Measurements from ENCODE around the gene MBNL1.
A peak's percentile ranks its signal among the peaks of the same experiment; 100 is the strongest.

MBNL1 gene

DNA sequence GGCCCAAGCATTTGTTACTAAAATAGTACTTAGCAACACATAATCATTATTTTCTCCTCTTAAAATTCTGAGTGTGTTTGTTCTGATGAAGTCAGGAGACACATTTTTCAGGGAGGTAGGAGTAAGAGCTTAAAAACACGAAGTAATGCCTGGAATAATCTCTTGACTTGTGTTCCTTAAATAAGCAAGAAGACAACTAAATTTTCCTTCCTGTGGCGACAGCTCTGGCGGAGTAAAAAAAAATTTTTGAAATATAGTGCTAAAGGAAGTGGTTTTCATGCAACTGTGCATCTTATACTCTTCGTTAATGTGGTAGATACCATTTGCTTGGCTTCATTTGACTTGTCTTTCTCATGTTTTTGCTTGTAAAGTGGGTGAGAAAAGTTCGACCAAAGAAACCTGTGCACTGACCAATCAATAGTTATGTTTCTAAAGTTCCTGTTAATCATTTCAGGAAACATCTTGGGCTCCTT lies 11.1 kb upstream of the MBNL1 start:
- H3K27me3 ChIP-seq: no peaks in the 10 kb centered on the region
- peak overlapping the region in 6 of 10 experiments; percentile 1 to 31 (median 12); a peak in 10 of 20 replicates for H3K4me3 ChIP-seq
- peaks cover 55 to 76% (median 68%) of the 10 kb centered on the region in 10 experiments for H3K4me1 ChIP-seq
- TF ChIP-seq Cebpa-rat (IDR thresholded peaks at IDR 0.05): no peak
- no peaks in the 10 kb centered on the region for H4K20me1 ChIP-seq
- peak overlapping the region; percentile 58 to 84 (median 75); a peak in 21 of 22 replicates for H3K4me2 ChIP-seq
- H3K9ac ChIP-seq: peak overlapping the region; percentile 28 to 69 (median 58); a peak in 21 of 22 replicates
- peaks cover 0 to 26% (median 10%) of the 10 kb centered on the region in 11 experiments; a peak in 14 of 22 replicates for H3K9me3 ChIP-seq (replicated peaks in 1 of 11)
- H3K36me3 ChIP-seq: no peaks in the 10 kb centered on the region
- H3K27ac ChIP-seq: peak overlapping the region; percentile 60 to 86 (median 80)

DNA sequence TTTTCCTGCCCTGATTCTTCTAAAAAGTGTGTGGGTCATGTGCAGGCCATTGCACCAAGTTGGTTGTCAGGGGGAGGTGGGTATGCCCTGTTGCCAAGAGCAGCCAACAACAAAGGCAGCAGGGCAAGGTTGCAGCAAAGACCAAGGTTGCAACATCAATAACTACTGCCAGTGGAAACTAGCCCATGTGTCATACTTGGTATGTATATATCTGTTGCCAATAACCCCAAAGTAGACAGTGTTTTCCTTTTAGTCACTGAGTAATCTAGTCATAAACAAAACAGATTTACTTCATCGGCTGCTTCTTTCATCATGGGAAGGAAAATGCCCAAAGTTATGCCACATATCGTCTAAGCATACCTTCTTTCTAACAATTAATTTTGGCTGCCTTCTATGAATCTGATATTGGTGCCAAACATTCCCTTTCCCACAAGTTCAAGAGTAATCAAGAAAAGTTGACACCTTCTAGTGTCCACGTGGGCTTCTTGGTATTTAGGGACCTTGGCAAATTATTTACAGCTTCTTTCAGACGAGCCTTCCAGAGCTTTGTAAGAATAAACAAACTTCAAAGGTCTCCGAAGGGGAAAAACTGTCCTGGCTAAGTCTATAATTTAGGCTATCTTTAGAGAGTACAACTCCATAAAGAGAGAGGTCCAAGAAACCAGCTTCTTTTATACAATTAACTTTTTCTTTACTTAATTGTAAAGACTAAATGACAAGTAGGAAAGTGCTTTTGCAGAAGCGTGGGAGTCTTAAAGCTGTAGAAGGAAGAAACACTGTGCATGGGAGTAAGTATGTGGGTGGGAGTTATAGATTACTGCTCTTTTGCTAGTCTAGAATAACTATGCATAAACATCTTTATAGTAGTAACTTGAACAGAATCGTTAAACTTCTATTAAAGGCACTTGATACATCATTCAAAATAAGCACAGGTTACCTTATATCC lies 10.0 kb upstream of the MBNL1 start:
- no peaks in the 10 kb centered on the region for H3K27me3 ChIP-seq
- no peaks in the 10 kb centered on the region for H3K36me3 ChIP-seq
- H3K4me3 ChIP-seq: peak overlapping the region in 2 of 10 experiments; percentile 8 to 21; a peak in 2 of 20 replicates
- H3K4me1 ChIP-seq: peaks cover 45 to 65% (median 58%) of the 10 kb centered on the region in 10 experiments
- H3K4me2 ChIP-seq: peak overlapping the region; percentile 72 to 84 (median 76)
- H3K27ac ChIP-seq: peak overlapping the region; percentile 60 to 86 (median 80); a peak in 21 of 22 replicates
- TF ChIP-seq Cebpa-rat (IDR thresholded peaks at IDR 0.05): peak; percentile 44 to 95 (median 91); a peak in 21 of 22 replicates
- peaks cover 0 to 20% (median 2%) of the 10 kb centered on the region in 11 experiments; a peak in 9 of 22 replicates for H3K9me3 ChIP-seq (replicated peaks in 1 of 11)
- H4K20me1 ChIP-seq: no peaks in the 10 kb centered on the region
- H3K9ac ChIP-seq: peak overlapping the region in 7 of 11 experiments; percentile 16 to 52 (median 29); a peak in 7 of 22 replicates

DNA sequence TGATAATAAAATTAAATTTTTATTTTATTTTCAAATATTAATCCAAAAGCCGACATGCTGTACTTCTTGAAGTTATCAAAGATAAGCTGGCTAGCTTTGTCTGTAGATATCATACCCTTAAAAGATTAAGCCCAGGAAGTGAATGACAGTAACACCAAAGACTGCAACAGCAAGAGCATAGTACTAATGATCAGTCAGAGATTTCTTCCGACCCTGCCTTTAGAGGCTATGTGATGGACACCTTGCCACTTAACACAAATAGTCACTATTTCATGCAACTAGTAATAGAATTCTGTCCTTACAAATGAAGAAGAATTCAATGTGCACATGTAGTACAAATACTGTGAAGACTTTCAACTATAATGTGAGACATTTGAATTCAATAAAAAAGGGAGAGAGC lies 9.3 kb upstream of the MBNL1 start:
- Histone ChIP-seq H4K20me1 (no peaks in the 10 kb centered on the region), H3K4me2 (peak overlapping the region in 7 of 11 experiments; percentile 73 to 84 (median 78); a peak in 10 of 22 replicates), H3K4me3 (no peak overlapping the region), H3K4me1 (peaks cover 38 to 57% (median 51%) of the 10 kb centered on the region in 10 experiments), H3K36me3 (no peaks in the 10 kb centered on the region), H3K27ac (peak overlapping the region in 6 of 11 experiments; percentile 77 to 86 (median 78); a peak in 8 of 22 replicates), H3K27me3 (no peaks in the 10 kb centered on the region), H3K9me3 (replicated peaks in 1 of 11) (peaks cover 0 to 16% (median 0%) of the 10 kb centered on the region in 11 experiments; a peak in 6 of 22 replicates), H3K9ac (no peak overlapping the region)
- no peak for TF ChIP-seq Cebpa-rat (IDR thresholded peaks at IDR 0.05)

DNA sequence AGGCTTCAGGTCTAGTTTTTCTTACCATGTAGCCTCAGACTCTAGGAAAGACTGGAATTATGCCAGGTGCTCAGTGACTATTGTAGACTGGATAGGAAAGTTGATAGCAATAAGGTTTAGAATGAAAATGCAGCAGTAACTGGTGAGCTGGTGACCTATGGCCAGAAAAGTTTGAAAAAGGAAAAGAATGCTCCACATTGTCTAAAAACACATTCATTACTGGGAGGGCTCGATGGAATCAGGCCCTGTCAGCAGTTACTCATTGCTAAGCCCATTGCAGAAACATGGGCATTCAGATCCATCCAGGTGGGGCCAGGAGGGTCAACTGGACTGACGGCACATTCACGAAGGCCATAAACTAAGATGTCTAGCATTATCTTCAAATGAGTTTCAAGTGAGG lies 8.7 kb upstream of the MBNL1 start:
- Histone ChIP-seq H4K20me1 (no peaks in the 10 kb centered on the region), H3K4me1 (peaks cover 38 to 52% (median 48%) of the 10 kb centered on the region in 10 experiments), H3K27ac (no peak overlapping the region), H3K4me2 (0 out of 22 replicates have a peak overlapping the region, but pooled peaks of 1 of the 11 experiments have one; percentile 78), H3K36me3 (no peaks in the 10 kb centered on the region), H3K27me3 (no peaks in the 10 kb centered on the region), H3K9me3 (replicated peaks in 1 of 11) (peaks cover 0 to 16% (median 0%) of the 10 kb centered on the region in 11 experiments; a peak in 6 of 22 replicates), H3K9ac (no peak overlapping the region), H3K4me3 (no peak overlapping the region)
- TF ChIP-seq Cebpa-rat (IDR thresholded peaks at IDR 0.05): no peak

DNA sequence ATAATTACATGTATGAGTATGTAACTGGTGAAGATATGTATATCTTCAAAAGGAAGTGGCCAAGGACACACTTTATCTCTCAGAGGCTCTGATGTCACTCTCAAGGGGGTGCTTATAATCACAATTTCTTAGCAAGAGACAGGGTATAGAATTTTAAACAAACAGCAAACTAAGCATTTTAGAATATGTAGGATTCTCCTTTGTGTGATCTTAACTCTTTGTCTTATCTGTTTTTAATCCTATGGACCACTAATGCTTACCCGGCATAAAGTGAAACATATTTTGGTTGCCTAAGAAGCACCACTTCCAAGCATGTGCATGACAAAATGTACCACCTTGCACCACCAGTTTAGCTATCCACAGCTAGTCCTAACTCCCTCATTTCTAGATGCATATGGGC lies 8.2 kb upstream of the MBNL1 start:
- Histone ChIP-seq H4K20me1 (no peaks in the 10 kb centered on the region), H3K4me3 (no peak overlapping the region), H3K4me2 (no peak overlapping the region), H3K27me3 (no peaks in the 10 kb centered on the region), H3K4me1 (peaks cover 35 to 48% (median 43%) of the 10 kb centered on the region in 10 experiments), H3K27ac (no peak overlapping the region), H3K9me3 (replicated peaks in 1 of 11) (peaks cover 0 to 16% (median 0%) of the 10 kb centered on the region in 11 experiments; a peak in 5 of 22 replicates), H3K9ac (no peak overlapping the region), H3K36me3 (no peaks in the 10 kb centered on the region)
- no peak for TF ChIP-seq Cebpa-rat (IDR thresholded peaks at IDR 0.05)

DNA sequence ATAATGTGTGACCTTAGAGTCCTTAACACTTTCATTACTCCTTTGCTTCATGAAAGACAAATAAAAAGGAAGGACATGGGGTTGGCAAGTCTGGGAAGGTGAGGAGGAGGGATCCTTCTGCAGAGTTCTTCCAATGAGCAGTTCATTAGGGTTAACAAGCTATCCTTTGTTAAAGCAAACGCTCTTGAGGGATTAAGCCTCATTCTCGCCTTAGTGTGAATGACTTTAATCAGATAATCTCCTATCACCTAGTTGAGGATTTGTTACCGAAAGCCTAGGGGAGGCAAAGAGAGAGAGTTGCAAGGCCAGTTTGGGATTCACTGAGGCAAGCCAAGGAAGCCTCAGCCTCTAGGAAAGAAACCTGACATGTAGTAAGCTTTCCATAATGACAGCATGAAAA lies 7.4 kb upstream of the MBNL1 start:
- no peak overlapping the region for H3K4me2 ChIP-seq
- no peaks in the 10 kb centered on the region for H4K20me1 ChIP-seq
- no peak overlapping the region for H3K9ac ChIP-seq
- no peak overlapping the region for H3K27ac ChIP-seq
- TF ChIP-seq Cebpa-rat (IDR thresholded peaks at IDR 0.05): no peak
- H3K36me3 ChIP-seq: no peaks in the 10 kb centered on the region
- peaks cover 27 to 46% (median 35%) of the 10 kb centered on the region in 10 experiments for H3K4me1 ChIP-seq
- peaks cover 0 to 16% (median 0%) of the 10 kb centered on the region in 11 experiments; a peak in 5 of 22 replicates for H3K9me3 ChIP-seq (replicated peaks in 1 of 11)
- H3K27me3 ChIP-seq: no peaks in the 10 kb centered on the region
- H3K4me3 ChIP-seq: no peak overlapping the region

DNA sequence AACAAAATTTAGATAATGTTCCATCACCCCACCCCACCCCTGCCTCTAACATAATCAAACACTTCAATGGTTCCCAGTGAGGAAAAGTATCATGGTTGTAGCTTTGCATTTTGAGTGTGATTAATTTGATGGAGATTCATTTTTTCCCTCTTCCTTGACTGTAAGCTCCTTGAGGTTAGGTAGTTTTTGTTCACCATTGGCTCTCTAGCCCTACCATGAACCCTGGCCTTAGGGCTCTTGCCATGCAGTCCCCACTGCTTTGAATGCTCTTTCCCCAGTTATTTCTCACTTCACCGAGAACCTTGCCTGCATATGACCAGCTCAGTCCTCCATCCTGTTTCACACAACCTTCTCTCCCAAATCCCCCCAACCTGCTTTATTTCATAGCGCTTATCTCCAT lies 5.0 kb upstream of the MBNL1 start:
- H3K4me1 ChIP-seq: peaks cover 19 to 41% (median 31%) of the 10 kb centered on the region in 10 experiments
- H3K36me3 ChIP-seq: no peaks in the 10 kb centered on the region
- no peak overlapping the region for H3K27ac ChIP-seq
- no peak for TF ChIP-seq Cebpa-rat (IDR thresholded peaks at IDR 0.05)
- no peak overlapping the region for H3K4me2 ChIP-seq
- no peaks in the 10 kb centered on the region; a peak in 3 of 22 replicates for H3K27me3 ChIP-seq
- H3K9ac ChIP-seq: no peak overlapping the region
- peaks cover 0 to 16% (median 0%) of the 10 kb centered on the region in 11 experiments; a peak in 5 of 22 replicates for H3K9me3 ChIP-seq (replicated peaks in 1 of 11)
- no peak overlapping the region for H3K4me3 ChIP-seq
- H4K20me1 ChIP-seq: no peaks in the 10 kb centered on the region

DNA sequence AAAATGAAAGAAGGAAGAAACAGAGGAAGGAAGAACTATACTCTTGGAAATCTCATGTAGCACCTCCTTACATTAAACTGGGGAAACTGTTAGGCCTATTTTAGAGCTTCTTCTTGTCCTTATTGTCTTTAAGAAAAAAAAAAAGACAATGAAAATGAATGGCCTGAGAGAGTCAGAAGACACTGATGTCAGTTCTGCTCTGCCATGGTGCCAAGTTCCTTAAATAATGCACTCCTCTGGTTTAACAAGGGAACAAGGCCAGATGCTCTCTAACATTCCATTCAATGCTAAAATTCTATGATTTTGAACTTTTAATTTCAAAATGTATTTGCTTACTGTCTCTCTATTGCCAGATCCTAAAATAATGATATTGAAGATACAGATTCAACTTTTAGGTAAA lies 4.4 kb upstream of the MBNL1 start:
- H3K4me2 ChIP-seq: no peak overlapping the region
- no peak for TF ChIP-seq Cebpa-rat (IDR thresholded peaks at IDR 0.05)
- H3K9ac ChIP-seq: no peak overlapping the region
- H3K36me3 ChIP-seq: no peaks in the 10 kb centered on the region
- no peak overlapping the region for H3K4me3 ChIP-seq
- no peak overlapping the region for H3K27ac ChIP-seq
- H3K9me3 ChIP-seq (replicated peaks in 1 of 11): peaks cover 0 to 16% (median 0%) of the 10 kb centered on the region in 11 experiments; a peak in 5 of 22 replicates
- no peaks in the 10 kb centered on the region; a peak in 3 of 22 replicates for H3K27me3 ChIP-seq
- peaks cover 0 to 4% (median 0%) of the 10 kb centered on the region in 11 experiments; a peak in 4 of 22 replicates for H4K20me1 ChIP-seq
- peaks cover 15 to 34% (median 24%) of the 10 kb centered on the region in 10 experiments for H3K4me1 ChIP-seq

Data from BLaER1 treated with 17β-estradiol and CSF1 and Interleukin-3, amounts not matched to agents 10 nM and 100 nM (cell line).